ENCODE results near the gene RRM2.

The RRM2 gene

DNA sequence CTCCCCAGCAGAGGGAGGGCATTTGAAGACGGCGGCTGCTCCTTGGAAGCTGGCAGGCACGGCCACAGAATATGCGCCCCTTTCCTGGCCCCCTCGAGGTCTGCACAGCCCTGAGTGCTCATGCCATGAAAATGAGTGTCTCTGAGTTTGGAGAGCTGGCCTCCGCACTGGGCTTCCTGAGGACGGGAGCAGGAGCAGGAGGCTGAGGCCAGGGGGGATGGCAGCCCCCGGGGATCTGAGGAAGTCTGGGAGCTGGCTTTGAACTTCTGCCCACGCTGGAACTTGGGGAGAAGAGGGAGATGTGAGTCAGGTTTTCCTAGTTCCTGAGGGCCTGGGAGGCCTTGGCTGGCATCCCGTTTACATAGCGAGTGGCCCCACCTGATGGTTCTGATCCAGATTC lies 47.0 kb downstream of the RRM2 start:
- H3K56ac ChIP-seq (ENCODE audit: low read length), result no peak overlapping the region
- H2BK5ac ChIP-seq (ENCODE audit: low read length), result no peak overlapping the region
- H3K27me3 ChIP-seq (ENCODE audit: insufficient read depth, low read length, poor library complexity), result no peaks in the 10 kb centered on the region
- no peaks in the 10 kb centered on the region for H3K79me2 ChIP-seq (ENCODE audit: control insufficient read depth, insufficient read depth, low read length)
- H3K36me3 ChIP-seq (ENCODE audit: control insufficient read depth, insufficient read depth, low read length), result no peaks in the 10 kb centered on the region
- H4K5ac ChIP-seq (ENCODE audit: low read length), result no peak overlapping the region
- H3K79me1 ChIP-seq (ENCODE audit: low read length), result no peaks in the 10 kb centered on the region
- no CpG with 5 or more reads among the region's 11 CpGs for WGBS (ENCODE audit: extremely low coverage, insufficient coverage, low lambda C conversion rate)
- H3K23ac ChIP-seq (ENCODE audit: low read length), result no peak overlapping the region
- no peak overlapping the region for H3K4me2 ChIP-seq (ENCODE audit: low read length)
- H3K4me1 ChIP-seq (ENCODE audit: control insufficient read depth, low read depth, low read length), result no peaks in the 10 kb centered on the region
- no peak overlapping the region for H2BK15ac ChIP-seq (replicated peaks; ENCODE audit: low read depth)
- H3K4ac ChIP-seq (ENCODE audit: low read depth, low read length), result no peak overlapping the region
- no peak overlapping the region for H3K4me3 ChIP-seq (ENCODE audit: low read length)
- no peak overlapping the region for H2AK5ac ChIP-seq (ENCODE audit: low read length)
- no peak overlapping the region for H3K9ac ChIP-seq (ENCODE audit: low read length)
- no peak overlapping the region for H3K27ac ChIP-seq (ENCODE audit: low read depth, low read length)
- H4K8ac ChIP-seq (ENCODE audit: low read depth, low read length), result no peak overlapping the region
- no peak overlapping the region for H3K18ac ChIP-seq (ENCODE audit: low read length)
- no peak overlapping the region for H2BK120ac ChIP-seq (ENCODE audit: low read depth, low read length)
- DNase-seq, result no peak

GRCh38 chr2:10170256-10170655 lies 47.7 kb downstream of the RRM2 start:
- no peak overlapping the region for H3K27ac ChIP-seq (ENCODE audit: low read depth, low read length)

DNA sequence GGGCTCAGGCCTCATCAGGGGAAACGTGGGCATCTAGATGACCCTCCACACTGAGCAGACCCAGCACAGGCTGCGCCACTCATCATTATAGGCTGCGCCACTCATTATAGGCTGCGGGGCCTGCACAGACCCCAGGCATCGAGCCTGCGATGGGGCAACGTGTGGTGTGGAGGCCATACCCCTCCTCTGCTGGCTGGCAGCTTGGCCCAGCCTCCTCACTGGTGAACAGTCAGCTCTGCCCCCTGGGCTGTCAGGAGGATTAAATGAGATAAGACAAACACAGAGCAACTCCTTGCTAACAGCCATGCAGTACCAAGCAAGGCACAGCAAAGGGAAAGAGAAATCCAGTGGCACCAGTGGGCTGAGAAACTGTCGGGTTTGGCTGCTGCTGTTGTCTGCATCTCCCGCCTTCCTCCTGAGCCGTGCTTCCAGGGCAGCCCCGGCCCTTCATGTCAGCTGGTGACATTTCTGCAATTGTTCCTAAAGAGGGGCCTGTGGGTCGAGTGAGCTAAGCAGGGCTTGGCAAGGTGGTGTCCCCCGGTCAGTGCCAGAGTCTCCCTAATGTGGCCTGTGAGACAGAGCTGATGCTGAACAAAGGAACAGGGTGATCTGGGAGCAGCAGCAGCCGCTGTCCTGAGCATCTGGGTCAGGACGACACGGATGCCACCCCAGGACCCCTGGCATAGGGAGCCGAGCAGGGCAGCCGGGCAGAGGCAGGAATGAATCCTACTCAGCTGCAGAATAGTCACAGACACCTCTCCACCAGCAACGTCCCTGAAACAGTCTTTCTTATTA lies 48.7 kb downstream of the RRM2 start:
- Histone ChIP-seq H2BK15ac (replicated peaks; ENCODE audit: low read depth) (no peak overlapping the region), H3K4me3 (ENCODE audit: low read length) (no peak overlapping the region), H3K4me2 (ENCODE audit: low read length) (no peak overlapping the region), H3K23ac (ENCODE audit: low read length) (no peak overlapping the region), H2AK5ac (ENCODE audit: low read length) (no peak overlapping the region), H3K79me2 (ENCODE audit: control insufficient read depth, insufficient read depth, low read length) (no peaks in the 10 kb centered on the region), H4K8ac (ENCODE audit: low read depth, low read length) (no peak overlapping the region), H3K79me1 (ENCODE audit: low read length) (no peaks in the 10 kb centered on the region), H3K27me3 (ENCODE audit: insufficient read depth, low read length, poor library complexity) (no peaks in the 10 kb centered on the region), H3K27ac (ENCODE audit: low read depth, low read length) (no peak overlapping the region), H3K36me3 (ENCODE audit: control insufficient read depth, insufficient read depth, low read length) (no peaks in the 10 kb centered on the region), H4K5ac (ENCODE audit: low read length) (no peak overlapping the region), H2BK120ac (ENCODE audit: low read depth, low read length) (no peak overlapping the region), H3K9ac (ENCODE audit: low read length) (no peak overlapping the region), H3K4ac (ENCODE audit: low read depth, low read length) (no peak overlapping the region), H2BK5ac (ENCODE audit: low read length) (no peak overlapping the region), H3K18ac (ENCODE audit: low read length) (no peak overlapping the region), H3K56ac (ENCODE audit: low read length) (no peak overlapping the region), H3K4me1 (ENCODE audit: control insufficient read depth, low read depth, low read length) (no peaks in the 10 kb centered on the region)
- no peak for DNase-seq
- no CpG with 5 or more reads among the region's 19 CpGs for WGBS (ENCODE audit: extremely low coverage, insufficient coverage, low lambda C conversion rate)

More at GRCh38 chr2:10170256-10170655, 47.7 kb downstream of the RRM2 start:
- Histone ChIP-seq H3K79me1 (ENCODE audit: low read length) (no peaks in the 10 kb centered on the region), H3K4me2 (ENCODE audit: low read length) (no peak overlapping the region), H4K8ac (ENCODE audit: low read depth, low read length) (no peak overlapping the region), H2BK120ac (ENCODE audit: low read depth, low read length) (no peak overlapping the region), H3K4me3 (ENCODE audit: low read length) (no peak overlapping the region), H3K27me3 (ENCODE audit: insufficient read depth, low read length, poor library complexity) (no peaks in the 10 kb centered on the region), H3K23ac (ENCODE audit: low read length) (no peak overlapping the region), H4K5ac (ENCODE audit: low read length) (no peak overlapping the region), H3K79me2 (ENCODE audit: control insufficient read depth, insufficient read depth, low read length) (no peaks in the 10 kb centered on the region), H3K36me3 (ENCODE audit: control insufficient read depth, insufficient read depth, low read length) (no peaks in the 10 kb centered on the region), H3K4ac (ENCODE audit: low read depth, low read length) (no peak overlapping the region), H3K9ac (ENCODE audit: low read length) (no peak overlapping the region), H3K56ac (ENCODE audit: low read length) (no peak overlapping the region), H3K18ac (ENCODE audit: low read length) (no peak overlapping the region), H2BK5ac (ENCODE audit: low read length) (no peak overlapping the region), H3K4me1 (ENCODE audit: control insufficient read depth, low read depth, low read length) (no peaks in the 10 kb centered on the region), H2AK5ac (ENCODE audit: low read length) (no peak overlapping the region), H2BK15ac (replicated peaks; ENCODE audit: low read depth) (no peak overlapping the region)
- WGBS (ENCODE audit: extremely low coverage, insufficient coverage, low lambda C conversion rate), result no CpG with 5 or more reads among the region's 9 CpGs
- DNase-seq, result no peak

DNA sequence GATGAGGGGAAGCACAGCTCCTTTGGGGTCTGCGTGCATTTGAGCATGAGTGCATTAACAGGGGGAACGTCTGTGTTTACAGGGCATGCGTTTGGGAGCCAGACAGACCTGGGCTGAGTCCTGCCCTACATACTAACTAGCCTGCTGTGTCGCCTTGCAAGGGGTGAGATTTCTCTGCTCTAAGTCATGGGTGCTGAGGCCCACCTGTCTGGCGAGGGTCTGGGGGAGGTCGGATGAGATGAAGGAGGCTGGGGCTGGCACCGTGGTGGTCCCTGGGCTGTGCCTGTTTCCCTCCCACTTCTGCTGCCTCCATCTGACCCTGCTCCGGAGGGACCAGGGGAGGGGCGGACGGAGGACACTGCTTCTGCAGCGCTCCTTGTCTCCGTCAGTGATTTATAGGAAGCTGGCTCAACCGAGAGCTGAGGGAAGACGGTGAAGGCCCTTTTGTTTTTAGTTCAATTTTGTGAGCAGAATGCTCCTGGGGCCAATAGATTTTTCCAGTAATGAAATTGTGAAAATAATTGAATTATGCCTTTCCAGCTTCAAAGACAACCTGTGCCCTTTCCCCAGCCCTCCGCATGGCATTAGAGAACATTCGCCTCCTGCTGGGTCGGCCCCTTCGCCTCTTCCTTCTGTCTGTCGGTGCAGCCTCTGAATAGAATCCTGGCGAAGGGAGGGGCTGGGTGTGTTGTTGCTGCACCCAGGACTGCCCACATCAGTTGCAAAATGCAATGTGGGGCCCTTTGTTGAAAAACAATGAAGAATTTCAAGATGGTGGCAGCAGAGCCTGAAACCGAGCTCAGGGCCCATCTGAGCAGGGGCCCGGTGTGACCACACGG lies 49.7 kb downstream of the RRM2 start:
- no peak overlapping the region for H4K8ac ChIP-seq (ENCODE audit: low read depth, low read length)
- H3K27me3 ChIP-seq (ENCODE audit: insufficient read depth, low read length, poor library complexity), result no peaks in the 10 kb centered on the region
- no peak overlapping the region for H2AK5ac ChIP-seq (ENCODE audit: low read length)
- H4K5ac ChIP-seq (ENCODE audit: low read length), result no peak overlapping the region
- H2BK5ac ChIP-seq (ENCODE audit: low read length), result no peak overlapping the region
- H3K4me1 ChIP-seq (ENCODE audit: control insufficient read depth, low read depth, low read length), result no peaks in the 10 kb centered on the region
- no peak overlapping the region for H3K9ac ChIP-seq (ENCODE audit: low read length)
- DNase-seq, result no peak
- no peaks in the 10 kb centered on the region for H3K79me1 ChIP-seq (ENCODE audit: low read length)
- no peak overlapping the region for H3K4me3 ChIP-seq (ENCODE audit: low read length)
- no peaks in the 10 kb centered on the region for H3K79me2 ChIP-seq (ENCODE audit: control insufficient read depth, insufficient read depth, low read length)
- no peak overlapping the region for H3K27ac ChIP-seq (ENCODE audit: low read depth, low read length)
- no peak overlapping the region for H3K56ac ChIP-seq (ENCODE audit: low read length)
- H3K36me3 ChIP-seq (ENCODE audit: control insufficient read depth, insufficient read depth, low read length), result no peaks in the 10 kb centered on the region
- no peak overlapping the region for H2BK15ac ChIP-seq (replicated peaks; ENCODE audit: low read depth)
- no peak overlapping the region for H3K4me2 ChIP-seq (ENCODE audit: low read length)
- peak overlapping the region; percentile 29 for H3K23ac ChIP-seq (ENCODE audit: low read length)
- H2BK120ac ChIP-seq (ENCODE audit: low read depth, low read length), result no peak overlapping the region
- H3K4ac ChIP-seq (ENCODE audit: low read depth, low read length), result no peak overlapping the region
- no peak overlapping the region for H3K18ac ChIP-seq (ENCODE audit: low read length)
- WGBS (ENCODE audit: extremely low coverage, insufficient coverage, low lambda C conversion rate), result no CpG with 5 or more reads among the region's 23 CpGs

GRCh38 chr2:10173258-10174005 lies 50.9 kb downstream of the RRM2 start:
- Histone ChIP-seq H2AK5ac (ENCODE audit: low read length) (no peak overlapping the region), H3K79me1 (ENCODE audit: low read length) (no peaks in the 10 kb centered on the region), H3K56ac (ENCODE audit: low read length) (no peak overlapping the region), H2BK15ac (replicated peaks; ENCODE audit: low read depth) (no peak overlapping the region), H3K23ac (ENCODE audit: low read length) (no peak overlapping the region), H3K4me3 (ENCODE audit: low read length) (no peak overlapping the region), H3K4ac (ENCODE audit: low read depth, low read length) (no peak overlapping the region), H3K27me3 (ENCODE audit: insufficient read depth, low read length, poor library complexity) (no peaks in the 10 kb centered on the region), H4K5ac (ENCODE audit: low read length) (no peak overlapping the region), H2BK120ac (ENCODE audit: low read depth, low read length) (no peak overlapping the region), H3K18ac (ENCODE audit: low read length) (no peak overlapping the region), H4K8ac (ENCODE audit: low read depth, low read length) (no peak overlapping the region), H3K27ac (ENCODE audit: low read depth, low read length) (no peak overlapping the region), H2BK5ac (ENCODE audit: low read length) (no peak overlapping the region), H3K4me2 (ENCODE audit: low read length) (no peak overlapping the region), H3K36me3 (ENCODE audit: control insufficient read depth, insufficient read depth, low read length) (no peaks in the 10 kb centered on the region), H3K79me2 (ENCODE audit: control insufficient read depth, insufficient read depth, low read length) (no peaks in the 10 kb centered on the region), H3K4me1 (ENCODE audit: control insufficient read depth, low read depth, low read length) (no peaks in the 10 kb centered on the region), H3K9ac (ENCODE audit: low read length) (no peak overlapping the region)
- no peak for DNase-seq
- no CpG with 5 or more reads among the region's 22 CpGs for WGBS (ENCODE audit: extremely low coverage, insufficient coverage, low lambda C conversion rate)
